Measurements from ENCODE around the gene NADSYN1.

GRCh38 chr11:71466358-71466757, 13.4 kb downstream of the NADSYN1 start:
- TF ChIP-seq CTCF (IDR thresholded peaks at IDR 0.05), result no peak
- no peak for TF ChIP-seq POLR2A (IDR thresholded peaks at IDR 0.05)
